Upper lobe of right lung (tissue), 1 donor: ENCODE measurements around the gene CDK16. TPM values are rescaled to one million over a fixed set of nuclear protein-coding genes. Genes with fewer than 3 reads are reported as not detected.

Experiments used
- ATAC-seq: fragments of 200-7000 bp; cut with Tn5 transposase; one replicate; pipeline ENCODE4 v1.9.1; 2020; ENCODE audit warnings: mild to moderate bottlenecking, moderate library complexity
- DNase-seq: peaks from one replicate; pipeline ENCODE4 v3.0.0-alpha.2; 2020
- H3K27ac ChIP-seq: fragments of 200-600 bp; one replicate; pipeline ENCODE4 v1.8.0; 2022
- H3K27me3 ChIP-seq: fragments of 200-600 bp; one replicate; pipeline ENCODE4 v1.8.0; 2022; ENCODE audit warnings: mild to moderate bottlenecking
- H3K36me3 ChIP-seq: fragments of 200-600 bp; one replicate; pipeline ENCODE4 v1.8.0; 2022
- H3K4me1 ChIP-seq: fragments of 200-600 bp; one replicate; pipeline ENCODE4 v1.8.0; 2022
- H3K4me3 ChIP-seq: fragments of 200-600 bp; one replicate; pipeline ENCODE4 v1.8.0; 2022; ENCODE audit warnings: mild to moderate bottlenecking
- H3K9me3 ChIP-seq: fragments of 200-600 bp; one replicate; pipeline ENCODE4 v1.8.0; 2022
- intact Hi-C: fragments of 100-400 bp; cut with DNase I; formaldehyde crosslinking; loops from one replicate; pipeline ENCODE4 v1.11.0; 2022
- total RNA-seq: library from RNA; stranded (reverse); fragmentation: NEBNext Ultra II Directional; extraction: Animal tissue kit (Norgen Biotek cat#: 25700); gene quantifications from one replicate; pipeline ENCODE4 v1.2.1, GENCODE V29; 2021
- TF ChIP-seq, protein P1 (sequence below): fragments of 200-600 bp; IDR thresholded peaks from one replicate; pipeline ENCODE4 v1.8.0; 2022; ENCODE audit warnings: antibody characterized with exemption
- donor health status: DM: no; HTN: yes; CAD: no; lungs with severe emphysema.

The CDK16 gene
- total RNA-seq, 1 donor from 2014 or later = 66.4 TPM

- ATAC-seq = no peak
- intact Hi-C loops = no loop called here
- DNase-seq = no peak
- Histone ChIP-seq H3K9me3 (no peaks in the 10 kb centered on the region), H3K36me3 (peaks cover 11% of the 10 kb centered on the region), H3K4me1 (no peaks in the 10 kb centered on the region), H3K27ac (no peak overlapping the region), H3K4me3 (no peak overlapping the region), H3K27me3 (no peaks in the 10 kb centered on the region)
- TF ChIP-seq, protein P1, sequence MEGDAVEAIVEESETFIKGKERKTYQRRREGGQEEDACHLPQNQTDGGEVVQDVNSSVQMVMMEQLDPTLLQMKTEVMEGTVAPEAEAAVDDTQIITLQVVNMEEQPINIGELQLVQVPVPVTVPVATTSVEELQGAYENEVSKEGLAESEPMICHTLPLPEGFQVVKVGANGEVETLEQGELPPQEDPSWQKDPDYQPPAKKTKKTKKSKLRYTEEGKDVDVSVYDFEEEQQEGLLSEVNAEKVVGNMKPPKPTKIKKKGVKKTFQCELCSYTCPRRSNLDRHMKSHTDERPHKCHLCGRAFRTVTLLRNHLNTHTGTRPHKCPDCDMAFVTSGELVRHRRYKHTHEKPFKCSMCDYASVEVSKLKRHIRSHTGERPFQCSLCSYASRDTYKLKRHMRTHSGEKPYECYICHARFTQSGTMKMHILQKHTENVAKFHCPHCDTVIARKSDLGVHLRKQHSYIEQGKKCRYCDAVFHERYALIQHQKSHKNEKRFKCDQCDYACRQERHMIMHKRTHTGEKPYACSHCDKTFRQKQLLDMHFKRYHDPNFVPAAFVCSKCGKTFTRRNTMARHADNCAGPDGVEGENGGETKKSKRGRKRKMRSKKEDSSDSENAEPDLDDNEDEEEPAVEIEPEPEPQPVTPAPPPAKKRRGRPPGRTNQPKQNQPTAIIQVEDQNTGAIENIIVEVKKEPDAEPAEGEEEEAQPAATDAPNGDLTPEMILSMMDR = no peak
Measured at GRCh38 chrX:47186096-47186740, 32.3 kb upstream of the CDK16 start.

GRCh38 chrX:47187106-47187677 is 31.3 kb upstream of the CDK16 start:
- Histone ChIP-seq H3K4me3 (no peak overlapping the region), H3K4me1 (no peaks in the 10 kb centered on the region), H3K9me3 (no peaks in the 10 kb centered on the region), H3K27ac (no peak overlapping the region), H3K27me3 (no peaks in the 10 kb centered on the region), H3K36me3 (peaks cover 2% of the 10 kb centered on the region)
- TF ChIP-seq, protein P1 = no peak
- DNase-seq = peak; percentile 16
- ATAC-seq = no peak
- intact Hi-C loops = no loop called here

GRCh38 chrX:47189906-47190305 is 28.6 kb upstream of the CDK16 start:
- Histone ChIP-seq H3K9me3 (no peaks in the 10 kb centered on the region), H3K27ac (no peak overlapping the region), H3K4me1 (no peaks in the 10 kb centered on the region), H3K27me3 (no peaks in the 10 kb centered on the region), H3K4me3 (no peak overlapping the region), H3K36me3 (no peaks in the 10 kb centered on the region)
- DNase-seq (no peak), ATAC-seq (no peak)
- TF ChIP-seq, protein P1 = no peak
- intact Hi-C loops = loop anchor here (10.0 kb wide), 2 partner anchors 195 to 335 kb away; no protein-coding TSS in a partner anchor

GRCh38 chrX:47190445-47191269 is 27.8 kb upstream of the CDK16 start:
- H3K36me3 ChIP-seq = no peaks in the 10 kb centered on the region
- ATAC-seq (peak; percentile 94), DNase-seq (peak; percentile 91)
- H3K4me1 ChIP-seq = peaks cover 6% of the 10 kb centered on the region
- TF ChIP-seq, protein P1 = no peak
- H3K4me3 ChIP-seq = peak overlapping the region; percentile 65
- H3K9me3 ChIP-seq = no peaks in the 10 kb centered on the region
- H3K27me3 ChIP-seq = no peaks in the 10 kb centered on the region
- H3K27ac ChIP-seq = no peak overlapping the region
- intact Hi-C loops = loop anchor here (10.0 kb wide), 2 partner anchors 194 to 334 kb away; no protein-coding TSS in a partner anchor

DNA sequence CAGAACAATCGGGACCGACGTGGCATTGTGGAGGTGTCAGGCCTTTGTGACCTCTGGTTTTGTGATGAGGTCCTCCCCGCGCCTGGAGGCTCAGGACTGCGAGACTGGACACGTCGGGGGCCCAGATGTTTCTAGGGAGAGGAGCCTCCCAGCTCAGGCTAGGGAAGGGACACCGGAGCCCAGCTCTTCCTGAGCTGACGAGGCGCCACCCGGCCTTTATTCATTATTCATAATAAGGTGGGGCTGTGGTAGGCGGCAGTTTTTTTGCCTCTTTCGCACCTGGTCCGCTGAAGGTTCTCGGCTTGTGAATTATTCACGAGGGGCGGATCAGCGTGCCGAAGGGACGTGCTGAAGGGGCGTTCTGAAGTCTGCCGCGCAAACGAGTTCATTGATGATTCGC is 27.1 kb upstream of the CDK16 start:
- no peaks in the 10 kb centered on the region for H3K36me3 ChIP-seq
- DNase-seq (no peak), ATAC-seq (no peak)
- no peaks in the 10 kb centered on the region for H3K27me3 ChIP-seq
- H3K27ac ChIP-seq = no peak overlapping the region
- peaks cover 11% of the 10 kb centered on the region for H3K4me1 ChIP-seq
- intact Hi-C loops = loop anchor here (10.0 kb wide), 2 partner anchors 193 to 333 kb away; no protein-coding TSS in a partner anchor
- TF ChIP-seq, protein P1 = no peak
- peak overlapping the region; percentile 65 for H3K4me3 ChIP-seq
- no peaks in the 10 kb centered on the region for H3K9me3 ChIP-seq
